ENCODE results near the gene GAGE12J.
"Not testable (repeated sequence)": the region's sequence is repeated elsewhere in the genome, so short reads cannot be mapped to it uniquely, and the experiment has no call there.

Gene GAGE12J

GRCh38 chrX:49312176-49312575 is 9.7 kb upstream of the GAGE12J start:
- DNase-seq = no peak

- DNase-seq = no peak
Observed at GRCh38 chrX:49316085-49316484, 5.8 kb upstream of the GAGE12J start.

GRCh38 chrX:49322266-49322665 is 429 bp downstream of the GAGE12J start:
- DNase-seq = not testable (repeated sequence)

- DNase-seq = not testable (repeated sequence)
Observed at GRCh38 chrX:49323735-49324134, 1.9 kb downstream of the GAGE12J start.

- not testable (repeated sequence) for DNase-seq
Observed at GRCh38 chrX:49330421-49330820, 8.6 kb downstream of the GAGE12J start.

- not testable (repeated sequence) for DNase-seq
Observed at GRCh38 chrX:49331282-49331681, 9.4 kb downstream of the GAGE12J start, which contains the start of gene GAGE13. GAGE13 (plus strand) TSS chrX:49331582; CDS start chrX:49332738, 1,156 bp downstream.

GRCh38 chrX:49331841-49332240 is 10.0 kb downstream of the GAGE12J start:
- DNase-seq = not testable (repeated sequence)

- not testable (repeated sequence) for DNase-seq
Observed at GRCh38 chrX:49341449-49341848, 19.6 kb downstream of the GAGE12J start.

GRCh38 chrX:49344496-49345175 is 22.8 kb downstream of the GAGE12J start:
- not testable (repeated sequence) for DNase-seq

GRCh38 chrX:49345402-49345801 is 23.6 kb downstream of the GAGE12J start:
- DNase-seq = not testable (repeated sequence)

GRCh38 chrX:49346150-49346549 is 24.3 kb downstream of the GAGE12J start:
- DNase-seq = not testable (repeated sequence)
